ENCODE measurements around the gene DKK1. TPM values are rescaled to one million over a fixed set of nuclear protein-coding genes. Genes with fewer than 3 reads are reported as not detected.

DKK1 gene
- total RNA-seq, 1 donor, result 66.2 TPM

DNA sequence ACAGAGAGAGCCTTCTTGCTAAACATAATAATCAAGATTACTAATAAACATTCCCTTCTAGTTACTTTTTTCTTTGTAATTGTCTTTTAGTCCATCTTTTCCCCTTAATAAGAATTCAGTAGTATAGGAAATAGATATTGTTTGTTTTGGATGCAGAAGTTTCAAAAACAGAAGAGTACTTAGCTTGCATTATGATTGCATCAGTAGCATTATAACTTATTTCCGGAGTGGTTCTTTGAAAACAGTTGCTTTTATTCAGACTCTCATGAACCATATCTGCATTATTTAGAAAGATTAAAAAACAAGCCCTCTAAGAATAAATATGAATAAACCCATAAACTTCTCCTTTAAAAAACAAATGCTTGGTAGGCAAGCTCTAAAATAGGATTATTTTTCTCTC is 34.0 kb upstream of the DKK1 start:
- H4K20me1 ChIP-seq (ENCODE audit: insufficient read depth, low read length), result no peaks in the 10 kb centered on the region
- no peaks in the 10 kb centered on the region for H3K4me1 ChIP-seq (ENCODE audit: insufficient read depth, low read length)
- H3K9me3 ChIP-seq (ENCODE audit: low read depth, low read length), result no peaks in the 10 kb centered on the region
- no peaks in the 10 kb centered on the region for H3K27me3 ChIP-seq (ENCODE audit: insufficient read depth, low read length)
- DNase-seq (ENCODE audit: insufficient read length, low spot score, missing footprints), result no peak
- no peaks in the 10 kb centered on the region for H3K36me3 ChIP-seq (ENCODE audit: insufficient read depth, low read length)
- H3K79me2 ChIP-seq (ENCODE audit: insufficient read depth, low read length), result no peaks in the 10 kb centered on the region
- H3K27ac ChIP-seq (ENCODE audit: low read depth, low read length), result no peak overlapping the region
- no peak overlapping the region for H3K4me3 ChIP-seq (ENCODE audit: insufficient read depth, low read length)
- no peak overlapping the region for H2AFZ ChIP-seq (ENCODE audit: low read length)
- no peak overlapping the region for H3K4me2 ChIP-seq (ENCODE audit: insufficient read depth, low read length)
- TF ChIP-seq CTCF (IDR thresholded peaks at IDR 0.05; ENCODE audit: extremely low read depth, low read depth, low read length), result no peak

- H3K27ac ChIP-seq (ENCODE audit: low read depth, low read length), result no peak overlapping the region
- TF ChIP-seq CTCF (IDR thresholded peaks at IDR 0.05; ENCODE audit: extremely low read depth, low read depth, low read length), result no peak
- H3K9me3 ChIP-seq (ENCODE audit: low read depth, low read length), result no peaks in the 10 kb centered on the region
Measured at GRCh38 chr10:52283174-52283573, 30.9 kb upstream of the DKK1 start.

DNA sequence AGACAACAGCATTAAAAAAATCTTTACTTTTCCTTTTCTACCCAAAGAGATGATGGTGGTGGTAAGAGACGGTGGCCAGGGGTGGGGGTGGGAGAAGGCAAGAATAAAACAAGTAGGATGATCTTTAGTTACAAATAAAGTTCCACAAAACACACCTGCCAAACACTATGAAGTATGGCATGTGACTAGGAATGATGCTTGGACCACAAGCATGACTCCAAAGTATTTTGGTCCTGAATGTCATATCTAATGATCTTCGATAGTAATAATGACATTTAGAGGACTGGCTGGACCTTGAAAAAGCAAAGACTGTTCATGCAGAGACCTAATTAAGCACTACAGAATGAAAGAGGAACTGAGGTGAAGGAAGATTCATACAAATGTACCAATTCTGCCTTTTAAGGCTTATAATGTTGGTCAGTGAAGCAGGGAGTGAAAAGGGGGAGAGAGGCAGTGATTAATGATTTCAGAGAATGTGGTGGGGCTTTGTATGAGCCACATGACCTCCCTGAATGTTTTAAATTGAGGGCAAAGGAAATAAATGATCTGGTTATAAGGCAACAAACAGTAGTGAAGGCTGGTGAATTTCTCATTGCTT is 29.6 kb upstream of the DKK1 start:
- Histone ChIP-seq H3K4me1 (ENCODE audit: insufficient read depth, low read length) (no peaks in the 10 kb centered on the region), H3K27ac (ENCODE audit: low read depth, low read length) (no peak overlapping the region)

More at GRCh38 chr10:52283174-52283573, 30.9 kb upstream of the DKK1 start:
- no peak for DNase-seq (ENCODE audit: insufficient read length, low spot score, missing footprints)
- Histone ChIP-seq H2AFZ (ENCODE audit: low read length) (no peak overlapping the region), H3K4me2 (ENCODE audit: insufficient read depth, low read length) (no peak overlapping the region), H4K20me1 (ENCODE audit: insufficient read depth, low read length) (no peaks in the 10 kb centered on the region), H3K4me1 (ENCODE audit: insufficient read depth, low read length) (no peaks in the 10 kb centered on the region), H3K36me3 (ENCODE audit: insufficient read depth, low read length) (no peaks in the 10 kb centered on the region), H3K27me3 (ENCODE audit: insufficient read depth, low read length) (no peaks in the 10 kb centered on the region), H3K79me2 (ENCODE audit: insufficient read depth, low read length) (no peaks in the 10 kb centered on the region), H3K4me3 (ENCODE audit: insufficient read depth, low read length) (no peak overlapping the region)

DNA sequence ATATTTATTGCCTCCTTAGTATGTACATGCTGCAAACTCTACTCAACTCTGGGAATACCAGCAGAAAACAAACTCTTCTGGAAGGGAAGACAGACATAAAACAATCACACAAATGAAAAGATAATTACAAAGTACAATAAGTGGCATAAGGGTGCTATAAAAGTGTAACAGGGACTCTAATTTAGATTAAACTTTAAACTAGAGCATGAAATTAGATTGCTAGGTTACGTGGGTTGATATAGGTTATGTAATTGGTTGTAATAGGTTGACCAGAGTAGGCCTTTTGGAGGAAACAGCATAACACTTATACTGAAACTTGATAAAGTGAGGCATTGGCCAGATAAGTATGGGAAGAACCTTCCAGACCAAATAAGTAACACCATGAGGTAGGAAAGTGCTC is 26.2 kb upstream of the DKK1 start:
- H3K36me3 ChIP-seq (ENCODE audit: insufficient read depth, low read length), result no peaks in the 10 kb centered on the region
- no peaks in the 10 kb centered on the region for H4K20me1 ChIP-seq (ENCODE audit: insufficient read depth, low read length)
- no peaks in the 10 kb centered on the region for H3K9me3 ChIP-seq (ENCODE audit: low read depth, low read length)
- H3K4me2 ChIP-seq (ENCODE audit: insufficient read depth, low read length), result no peak overlapping the region
- H3K27me3 ChIP-seq (ENCODE audit: insufficient read depth, low read length), result no peaks in the 10 kb centered on the region
- DNase-seq (ENCODE audit: insufficient read length, low spot score, missing footprints), result no peak
- no peaks in the 10 kb centered on the region for H3K4me1 ChIP-seq (ENCODE audit: insufficient read depth, low read length)
- no peak overlapping the region for H3K27ac ChIP-seq (ENCODE audit: low read depth, low read length)
- no peak for TF ChIP-seq CTCF (IDR thresholded peaks at IDR 0.05; ENCODE audit: extremely low read depth, low read depth, low read length)
- H2AFZ ChIP-seq (ENCODE audit: low read length), result no peak overlapping the region
- no peaks in the 10 kb centered on the region for H3K79me2 ChIP-seq (ENCODE audit: insufficient read depth, low read length)
- no peak overlapping the region for H3K4me3 ChIP-seq (ENCODE audit: insufficient read depth, low read length)

More for the DNA sequence above, 29.6 kb upstream of the DKK1 start:
- Histone ChIP-seq H3K4me2 (ENCODE audit: insufficient read depth, low read length) (no peak overlapping the region), H3K79me2 (ENCODE audit: insufficient read depth, low read length) (no peaks in the 10 kb centered on the region), H3K9me3 (ENCODE audit: low read depth, low read length) (no peaks in the 10 kb centered on the region), H3K27me3 (ENCODE audit: insufficient read depth, low read length) (no peaks in the 10 kb centered on the region), H2AFZ (ENCODE audit: low read length) (no peak overlapping the region), H4K20me1 (ENCODE audit: insufficient read depth, low read length) (no peaks in the 10 kb centered on the region), H3K4me3 (ENCODE audit: insufficient read depth, low read length) (no peak overlapping the region), H3K36me3 (ENCODE audit: insufficient read depth, low read length) (no peaks in the 10 kb centered on the region)
- TF ChIP-seq CTCF (IDR thresholded peaks at IDR 0.05; ENCODE audit: extremely low read depth, low read depth, low read length), result no peak
- DNase-seq (ENCODE audit: insufficient read length, low spot score, missing footprints), result no peak

All from osteoblast (primary cell).